ENCODE results near the gene DSE. TPM values are rescaled to one million over a fixed set of nuclear protein-coding genes. Genes with fewer than 3 reads are reported as not detected.

The DSE gene
- total RNA-seq, 1 experiment from 2014 or later: 38.5 TPM

DNA sequence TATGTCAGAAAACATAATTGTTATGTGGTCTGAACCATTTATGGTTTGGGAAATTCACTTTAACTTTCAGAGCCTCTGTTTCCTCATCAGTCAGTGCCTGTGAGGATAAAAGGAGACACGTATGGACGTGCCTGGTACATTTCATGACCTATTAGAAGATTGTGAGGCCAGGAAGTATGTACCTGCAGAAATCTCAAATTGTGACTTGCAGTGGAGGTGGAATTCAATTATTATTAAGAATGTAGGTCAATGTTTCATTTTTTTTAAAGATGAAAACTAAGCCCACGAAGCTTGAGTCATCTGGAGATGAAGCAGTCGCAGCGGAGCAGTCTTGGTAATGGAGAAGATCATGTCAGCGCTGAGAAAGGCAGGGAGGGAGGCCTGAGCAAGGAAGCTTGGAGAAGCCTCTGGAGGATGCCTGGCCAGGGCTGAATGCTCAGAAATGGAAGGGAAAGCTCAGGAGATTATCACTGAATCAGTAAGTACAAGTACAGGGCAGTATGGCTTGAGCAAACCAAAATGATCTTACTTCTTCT lies 3.9 kb upstream of the DSE start:
- no peaks in the 10 kb centered on the region for H3K27me3 ChIP-seq (ENCODE audit: insufficient read depth, low read length)
- H3K4me3 ChIP-seq (replicated peaks in 1 of 2; ENCODE audit: low read depth in 1 of 2, low read length in 2 of 2): no peak overlapping the region
- DNase-seq (ENCODE audit: low read depth, low spot score) (no peak), ATAC-seq (no peak)
- H3K27ac ChIP-seq (ENCODE audit: low read depth, low read length): no peak overlapping the region
- RAD21 ChIA-PET (ENCODE audit: low non-redundant PET in 1 of 2, low total read pairs in 2 of 2, uncharacterized antibody in 2 of 2, unreplicated experiment in 2 of 2): no interaction called here
- H3K4me2 ChIP-seq (ENCODE audit: low read length): no peak overlapping the region
- H2AFZ ChIP-seq (ENCODE audit: low read depth, low read length, poor library complexity, severe bottlenecking): no peak overlapping the region
- POLR2A ChIA-PET: no interaction called here
- H3K4me1 ChIP-seq (ENCODE audit: control insufficient read depth in 1 of 2, insufficient read depth in 2 of 2, low read length in 2 of 2): peaks cover 5 to 16% of the 10 kb centered on the region in 2 experiments
- H3K79me2 ChIP-seq (ENCODE audit: insufficient read depth, low read length): peaks cover 7% of the 10 kb centered on the region
- no peak overlapping the region for H3K9ac ChIP-seq (ENCODE audit: low read length)
- no peaks in the 10 kb centered on the region for H3K9me2 ChIP-seq (ENCODE audit: insufficient read depth)
- no TSS peak for BruUV-seq (replicated peaks)
- no peaks in the 10 kb centered on the region for H4K20me1 ChIP-seq (ENCODE audit: insufficient read depth)
- no peaks in the 10 kb centered on the region for H3K9me3 ChIP-seq (ENCODE audit: control insufficient read depth in 1 of 2, insufficient read depth in 1 of 2, low read depth in 1 of 2, low read length in 2 of 2)
- intact Hi-C loops (cut with micrococcal nuclease): no loop called here
- TF ChIP-seq, protein P1, sequence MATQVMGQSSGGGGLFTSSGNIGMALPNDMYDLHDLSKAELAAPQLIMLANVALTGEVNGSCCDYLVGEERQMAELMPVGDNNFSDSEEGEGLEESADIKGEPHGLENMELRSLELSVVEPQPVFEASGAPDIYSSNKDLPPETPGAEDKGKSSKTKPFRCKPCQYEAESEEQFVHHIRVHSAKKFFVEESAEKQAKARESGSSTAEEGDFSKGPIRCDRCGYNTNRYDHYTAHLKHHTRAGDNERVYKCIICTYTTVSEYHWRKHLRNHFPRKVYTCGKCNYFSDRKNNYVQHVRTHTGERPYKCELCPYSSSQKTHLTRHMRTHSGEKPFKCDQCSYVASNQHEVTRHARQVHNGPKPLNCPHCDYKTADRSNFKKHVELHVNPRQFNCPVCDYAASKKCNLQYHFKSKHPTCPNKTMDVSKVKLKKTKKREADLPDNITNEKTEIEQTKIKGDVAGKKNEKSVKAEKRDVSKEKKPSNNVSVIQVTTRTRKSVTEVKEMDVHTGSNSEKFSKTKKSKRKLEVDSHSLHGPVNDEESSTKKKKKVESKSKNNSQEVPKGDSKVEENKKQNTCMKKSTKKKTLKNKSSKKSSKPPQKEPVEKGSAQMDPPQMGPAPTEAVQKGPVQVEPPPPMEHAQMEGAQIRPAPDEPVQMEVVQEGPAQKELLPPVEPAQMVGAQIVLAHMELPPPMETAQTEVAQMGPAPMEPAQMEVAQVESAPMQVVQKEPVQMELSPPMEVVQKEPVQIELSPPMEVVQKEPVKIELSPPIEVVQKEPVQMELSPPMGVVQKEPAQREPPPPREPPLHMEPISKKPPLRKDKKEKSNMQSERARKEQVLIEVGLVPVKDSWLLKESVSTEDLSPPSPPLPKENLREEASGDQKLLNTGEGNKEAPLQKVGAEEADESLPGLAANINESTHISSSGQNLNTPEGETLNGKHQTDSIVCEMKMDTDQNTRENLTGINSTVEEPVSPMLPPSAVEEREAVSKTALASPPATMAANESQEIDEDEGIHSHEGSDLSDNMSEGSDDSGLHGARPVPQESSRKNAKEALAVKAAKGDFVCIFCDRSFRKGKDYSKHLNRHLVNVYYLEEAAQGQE (IDR thresholded peaks at IDR 0.05; ENCODE audit: low read depth): no peak
- TF ChIP-seq, protein P2, sequence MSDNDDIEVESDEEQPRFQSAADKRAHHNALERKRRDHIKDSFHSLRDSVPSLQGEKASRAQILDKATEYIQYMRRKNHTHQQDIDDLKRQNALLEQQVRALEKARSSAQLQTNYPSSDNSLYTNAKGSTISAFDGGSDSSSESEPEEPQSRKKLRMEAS (IDR thresholded peaks at IDR 0.05): no peak
- TF ChIP-seq SP1 (IDR thresholded peaks at IDR 0.05; ENCODE audit: low read depth): no peak
- TF ChIP-seq YY1 (IDR thresholded peaks at IDR 0.05; ENCODE audit: extremely low read depth, insufficient replicate concordance, low read depth, low read length): no peak
- TF ChIP-seq TCF7L2 (IDR thresholded peaks at IDR 0.05; ENCODE audit: borderline replicate concordance, extremely low read depth, insufficient read depth, insufficient read length): no peak
- no peak for TF ChIP-seq JUND (IDR thresholded peaks at IDR 0.05)
- TF ChIP-seq POLR2A (IDR thresholded peaks at IDR 0.05; ENCODE audit: borderline replicate concordance, extremely low read depth, insufficient read depth, insufficient read length): no peak
- no peak for TF ChIP-seq ELF1 (IDR thresholded peaks at IDR 0.05; ENCODE audit: borderline replicate concordance, low read depth)
- TF ChIP-seq POLR2AphosphoS5 (IDR thresholded peaks at IDR 0.05; ENCODE audit: low read depth, low read length): no peak
- TF ChIP-seq EZH2 (IDR thresholded peaks at IDR 0.05): no peak
- TF ChIP-seq, protein P3, sequence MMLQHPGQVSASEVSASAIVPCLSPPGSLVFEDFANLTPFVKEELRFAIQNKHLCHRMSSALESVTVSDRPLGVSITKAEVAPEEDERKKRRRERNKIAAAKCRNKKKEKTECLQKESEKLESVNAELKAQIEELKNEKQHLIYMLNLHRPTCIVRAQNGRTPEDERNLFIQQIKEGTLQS (IDR thresholded peaks at IDR 0.05): no peak
- no peak for TF ChIP-seq ZNF274 (IDR thresholded peaks at IDR 0.05; ENCODE audit: low read depth, low read length)
- TF ChIP-seq, protein P4, sequence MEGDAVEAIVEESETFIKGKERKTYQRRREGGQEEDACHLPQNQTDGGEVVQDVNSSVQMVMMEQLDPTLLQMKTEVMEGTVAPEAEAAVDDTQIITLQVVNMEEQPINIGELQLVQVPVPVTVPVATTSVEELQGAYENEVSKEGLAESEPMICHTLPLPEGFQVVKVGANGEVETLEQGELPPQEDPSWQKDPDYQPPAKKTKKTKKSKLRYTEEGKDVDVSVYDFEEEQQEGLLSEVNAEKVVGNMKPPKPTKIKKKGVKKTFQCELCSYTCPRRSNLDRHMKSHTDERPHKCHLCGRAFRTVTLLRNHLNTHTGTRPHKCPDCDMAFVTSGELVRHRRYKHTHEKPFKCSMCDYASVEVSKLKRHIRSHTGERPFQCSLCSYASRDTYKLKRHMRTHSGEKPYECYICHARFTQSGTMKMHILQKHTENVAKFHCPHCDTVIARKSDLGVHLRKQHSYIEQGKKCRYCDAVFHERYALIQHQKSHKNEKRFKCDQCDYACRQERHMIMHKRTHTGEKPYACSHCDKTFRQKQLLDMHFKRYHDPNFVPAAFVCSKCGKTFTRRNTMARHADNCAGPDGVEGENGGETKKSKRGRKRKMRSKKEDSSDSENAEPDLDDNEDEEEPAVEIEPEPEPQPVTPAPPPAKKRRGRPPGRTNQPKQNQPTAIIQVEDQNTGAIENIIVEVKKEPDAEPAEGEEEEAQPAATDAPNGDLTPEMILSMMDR (IDR thresholded peaks at IDR 0.05 in 2 of 3, conservative IDR thresholded peaks at IDR 0.05 in 1 of 3; ENCODE audit: borderline replicate concordance in 1 of 3, insufficient read depth in 1 of 3, low read depth in 2 of 3, low read length in 2 of 3): no peak
- TF ChIP-seq CBX3 (IDR thresholded peaks at IDR 0.05; ENCODE audit: low read depth): no peak
- no peak for TF ChIP-seq FOSL1 (IDR thresholded peaks at IDR 0.05; ENCODE audit: low read depth)
- TF ChIP-seq, protein P5, sequence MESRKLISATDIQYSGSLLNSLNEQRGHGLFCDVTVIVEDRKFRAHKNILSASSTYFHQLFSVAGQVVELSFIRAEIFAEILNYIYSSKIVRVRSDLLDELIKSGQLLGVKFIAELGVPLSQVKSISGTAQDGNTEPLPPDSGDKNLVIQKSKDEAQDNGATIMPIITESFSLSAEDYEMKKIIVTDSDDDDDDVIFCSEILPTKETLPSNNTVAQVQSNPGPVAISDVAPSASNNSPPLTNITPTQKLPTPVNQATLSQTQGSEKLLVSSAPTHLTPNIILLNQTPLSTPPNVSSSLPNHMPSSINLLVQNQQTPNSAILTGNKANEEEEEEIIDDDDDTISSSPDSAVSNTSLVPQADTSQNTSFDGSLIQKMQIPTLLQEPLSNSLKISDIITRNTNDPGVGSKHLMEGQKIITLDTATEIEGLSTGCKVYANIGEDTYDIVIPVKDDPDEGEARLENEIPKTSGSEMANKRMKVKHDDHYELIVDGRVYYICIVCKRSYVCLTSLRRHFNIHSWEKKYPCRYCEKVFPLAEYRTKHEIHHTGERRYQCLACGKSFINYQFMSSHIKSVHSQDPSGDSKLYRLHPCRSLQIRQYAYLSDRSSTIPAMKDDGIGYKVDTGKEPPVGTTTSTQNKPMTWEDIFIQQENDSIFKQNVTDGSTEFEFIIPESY (IDR thresholded peaks at IDR 0.05; ENCODE audit: extremely low read depth, insufficient replicate concordance, low read length): no peak
- TF ChIP-seq EGR1 (IDR thresholded peaks at IDR 0.05; ENCODE audit: low read depth): no peak
- TF ChIP-seq RAD21 (IDR thresholded peaks at IDR 0.05; ENCODE audit: low read depth): no peak
- CTCF ChIA-PET: no interaction called here
- no peaks in the 10 kb centered on the region for H3K36me3 ChIP-seq (ENCODE audit: control insufficient read depth in 1 of 2, insufficient read depth in 2 of 2, low read length in 2 of 2)
